T-helper 17 cell (primary cell): Measurements from ENCODE around the gene COX5A. TPM values are rescaled to one million over a fixed set of nuclear protein-coding genes. Genes with fewer than 3 reads are reported as not detected.

Source experiments
- ATAC-seq: fragments of 150-1000 bp; cut with Tn5 transposase; 2 replicates; pipeline ENCODE4 v1.10.0; 2021; ENCODE audit warnings: mild to moderate bottlenecking, moderate library complexity
- DNase-seq, 3 donors: peaks; one replicate each; pipeline versions ENCODE4 v3.0.0 to v3.0.0-alpha.2; 2020 to 2021
- H3K9me3 ChIP-seq: one replicate; pipeline ENCODE4 v1.7.0; 2013; ENCODE audit warnings: low read length, mild to moderate bottlenecking; ENCODE audit not compliant: control insufficient read depth, poor library complexity, severe bottlenecking
- H3K27ac Mint-ChIP-seq: one replicate; pipeline ENCODE4 v1.8.0; 2022; ENCODE audit warnings: mild to moderate bottlenecking, moderate library complexity, mixed read lengths
- H3K27me3 Mint-ChIP-seq: one replicate; pipeline ENCODE4 v1.8.0; 2022; ENCODE audit warnings: mixed read lengths
- H3K36me3 Mint-ChIP-seq: one replicate; pipeline ENCODE4 v1.8.0; 2022; ENCODE audit warnings: low read depth, mixed read lengths
- H3K4me1 Mint-ChIP-seq: one replicate; pipeline ENCODE4 v1.8.0; 2022; ENCODE audit warnings: mild to moderate bottlenecking, mixed read lengths
- H3K4me3 Mint-ChIP-seq: one replicate; pipeline ENCODE4 v1.8.0; 2022; ENCODE audit warnings: mild to moderate bottlenecking, moderate library complexity, mixed read lengths
- total RNA-seq, 4 donors: library from RNA in 2 of 4; stranded (reverse) in 2 of 4; gene quantifications; one replicate each; pipeline ENCODE4 v1.2.3 and lab custom pipeline; 2022 to 2026

The COX5A gene
- total RNA-seq (10 to 100 TPM; 56.1 to 72.9 TPM), total RNA-seq (lab: John Stamatoyannopoulos, UW) (21.6 to 54.5 reads per million in 2 donors)

- H3K9me3 ChIP-seq, result no peaks in the 10 kb centered on the region
- Mint-ChIP-seq H3K4me1 (peaks cover 19% of the 10 kb centered on the region), H3K27ac (peak within 1 kb of the TSS; percentile 79), H3K36me3 (no peaks in the 10 kb centered on the region), H3K27me3 (no peaks in the 10 kb centered on the region), H3K4me3 (peak within 1 kb of the TSS; percentile 91)
- DNase-seq (peak; percentile 86 to 89 (median 88)), ATAC-seq (peak; percentile 97)
These were observed at the start of gene COX5A for GRCh38 chr15:74937590-74938371. COX5A (minus strand) TSS chr15:74938073; CDS start chr15:74938014, 59 bp downstream.

- Mint-ChIP-seq H3K4me1 (peaks cover 6% of the 10 kb centered on the region), H3K27me3 (peaks cover 33% of the 10 kb centered on the region), H3K4me3 (no peak overlapping the region), H3K27ac (no peak overlapping the region), H3K36me3 (peaks cover 6% of the 10 kb centered on the region)
- no peak for DNase-seq
- ATAC-seq, result no peak
- no peaks in the 10 kb centered on the region for H3K9me3 ChIP-seq
These were observed 45.9 kb upstream of the COX5A start for GRCh38 chr15:74983725-74984231.

GRCh38 chr15:74982183-74982582, 44.3 kb upstream of the COX5A start:
- H3K27ac Mint-ChIP-seq, result no peak overlapping the region
- DNase-seq (no peak), ATAC-seq (no peak)
- H3K4me1 Mint-ChIP-seq, result peaks cover 10% of the 10 kb centered on the region
- H3K27me3 Mint-ChIP-seq, result peaks cover 40% of the 10 kb centered on the region
- H3K36me3 Mint-ChIP-seq, result peaks cover 6% of the 10 kb centered on the region
- H3K9me3 ChIP-seq, result no peaks in the 10 kb centered on the region
- H3K4me3 Mint-ChIP-seq, result no peak overlapping the region

- peaks cover 6% of the 10 kb centered on the region for H3K4me1 Mint-ChIP-seq
- H3K27ac Mint-ChIP-seq, result no peak overlapping the region
- H3K36me3 Mint-ChIP-seq, result no peaks in the 10 kb centered on the region
- H3K27me3 Mint-ChIP-seq, result peaks cover 24% of the 10 kb centered on the region
- ATAC-seq (peak; percentile 59), DNase-seq (no peak)
- no peaks in the 10 kb centered on the region for H3K9me3 ChIP-seq
- H3K4me3 Mint-ChIP-seq, result no peak overlapping the region
These were observed 40.6 kb upstream of the COX5A start for GRCh38 chr15:74978503-74978902.

GRCh38 chr15:74978077-74978476, 40.2 kb upstream of the COX5A start:
- Mint-ChIP-seq H3K27ac (peak overlapping the region; percentile 34), H3K27me3 (peaks cover 23% of the 10 kb centered on the region), H3K4me3 (no peak overlapping the region), H3K36me3 (no peaks in the 10 kb centered on the region), H3K4me1 (peaks cover 6% of the 10 kb centered on the region)
- DNase-seq (no peak), ATAC-seq (no peak)
- no peaks in the 10 kb centered on the region for H3K9me3 ChIP-seq

GRCh38 chr15:74977599-74977998, 39.7 kb upstream of the COX5A start:
- peaks cover 4% of the 10 kb centered on the region for H3K36me3 Mint-ChIP-seq
- H3K27ac Mint-ChIP-seq, result peak overlapping the region; percentile 34
- DNase-seq (no peak), ATAC-seq (no peak)
- peaks cover 28% of the 10 kb centered on the region for H3K27me3 Mint-ChIP-seq
- H3K9me3 ChIP-seq, result no peaks in the 10 kb centered on the region
- H3K4me1 Mint-ChIP-seq, result peaks cover 9% of the 10 kb centered on the region
- no peak overlapping the region for H3K4me3 Mint-ChIP-seq

GRCh38 chr15:74976159-74976558, 38.3 kb upstream of the COX5A start:
- no peak for ATAC-seq
- no peak overlapping the region for H3K27ac Mint-ChIP-seq
- H3K27me3 Mint-ChIP-seq, result peaks cover 29% of the 10 kb centered on the region
- no peak for DNase-seq
- H3K4me1 Mint-ChIP-seq, result peaks cover 9% of the 10 kb centered on the region
- H3K4me3 Mint-ChIP-seq, result no peak overlapping the region
- peaks cover 4% of the 10 kb centered on the region for H3K36me3 Mint-ChIP-seq
- H3K9me3 ChIP-seq, result no peaks in the 10 kb centered on the region

- H3K27ac Mint-ChIP-seq, result no peak overlapping the region
- no peak overlapping the region for H3K4me3 Mint-ChIP-seq
- no peaks in the 10 kb centered on the region for H3K9me3 ChIP-seq
- peaks cover under 1% of the 10 kb centered on the region for H3K36me3 Mint-ChIP-seq
- DNase-seq (no peak), ATAC-seq (no peak)
- no peaks in the 10 kb centered on the region for H3K4me1 Mint-ChIP-seq
- H3K27me3 Mint-ChIP-seq, result peaks cover 2% of the 10 kb centered on the region
These were observed 29.8 kb upstream of the COX5A start for GRCh38 chr15:74967670-74968069.

- H3K36me3 Mint-ChIP-seq, result no peaks in the 10 kb centered on the region
- H3K9me3 ChIP-seq, result no peaks in the 10 kb centered on the region
- peaks cover 5% of the 10 kb centered on the region for H3K4me1 Mint-ChIP-seq
- ATAC-seq (no peak), DNase-seq (no peak)
- no peak overlapping the region for H3K4me3 Mint-ChIP-seq
- no peak overlapping the region for H3K27ac Mint-ChIP-seq
- H3K27me3 Mint-ChIP-seq, result peaks cover under 1% of the 10 kb centered on the region
These were observed 26.9 kb upstream of the COX5A start for GRCh38 chr15:74964794-74965193.

GRCh38 chr15:74963213-74963612, 25.3 kb upstream of the COX5A start:
- no peak for DNase-seq
- ATAC-seq, result no peak
- Mint-ChIP-seq H3K4me1 (peaks cover 13% of the 10 kb centered on the region), H3K27ac (no peak overlapping the region), H3K36me3 (peaks cover 2% of the 10 kb centered on the region), H3K27me3 (peaks cover 16% of the 10 kb centered on the region), H3K4me3 (no peak overlapping the region)
- H3K9me3 ChIP-seq, result no peaks in the 10 kb centered on the region

- peaks cover 22% of the 10 kb centered on the region for H3K27me3 Mint-ChIP-seq
- H3K4me3 Mint-ChIP-seq, result no peak overlapping the region
- no peaks in the 10 kb centered on the region for H3K9me3 ChIP-seq
- ATAC-seq (no peak), DNase-seq (no peak)
- no peak overlapping the region for H3K27ac Mint-ChIP-seq
- peaks cover 16% of the 10 kb centered on the region for H3K4me1 Mint-ChIP-seq
- peaks cover 2% of the 10 kb centered on the region for H3K36me3 Mint-ChIP-seq
These were observed 24.8 kb upstream of the COX5A start for GRCh38 chr15:74962671-74963070.

- peaks cover 26% of the 10 kb centered on the region for H3K27me3 Mint-ChIP-seq
- peaks cover 2% of the 10 kb centered on the region for H3K36me3 Mint-ChIP-seq
- H3K27ac Mint-ChIP-seq, result no peak overlapping the region
- peaks cover 17% of the 10 kb centered on the region for H3K4me1 Mint-ChIP-seq
- ATAC-seq (no peak), DNase-seq (no peak)
- no peak overlapping the region for H3K4me3 Mint-ChIP-seq
- no peaks in the 10 kb centered on the region for H3K9me3 ChIP-seq
These were observed 24.3 kb upstream of the COX5A start for GRCh38 chr15:74962219-74962618.

GRCh38 chr15:74961616-74962015, 23.7 kb upstream of the COX5A start:
- peaks cover 17% of the 10 kb centered on the region for H3K4me1 Mint-ChIP-seq
- peaks cover 26% of the 10 kb centered on the region for H3K27me3 Mint-ChIP-seq
- ATAC-seq (no peak), DNase-seq (no peak)
- H3K36me3 Mint-ChIP-seq, result peaks cover 2% of the 10 kb centered on the region
- H3K9me3 ChIP-seq, result no peaks in the 10 kb centered on the region
- no peak overlapping the region for H3K27ac Mint-ChIP-seq
- no peak overlapping the region for H3K4me3 Mint-ChIP-seq
